Thoracic aorta (tissue), 2 donors: ENCODE measurements around the gene PEBP1. TPM values are rescaled to one million over a fixed set of nuclear protein-coding genes. Genes with fewer than 3 reads are reported as not detected.

ENCODE experiments used
- ATAC-seq: fragments of 150-250 bp; one replicate; pipeline ENCODE4 v1.8.0; 2017; ENCODE audit warnings: low read depth; ENCODE audit not compliant: insufficient number of reproducible peaks, low FRiP score
- DNase-seq: peaks from one replicate; pipeline ENCODE4 v3.0.0-alpha.2; 2020; ENCODE audit warnings: low spot score
- H3K27ac ChIP-seq, 2 donors: fragments of 200-600 bp; sonication (generic); 1 replicate in 1 of 2; 2 replicates in 1 of 2; pipeline ENCODE4 v1.5.1; 2016; ENCODE audit warnings: mild to moderate bottlenecking in 2 of 2, moderate library complexity in 2 of 2
- H3K27me3 ChIP-seq: fragments of 200-600 bp; sonication (generic); replicated peaks from 2 replicates; pipeline ENCODE4 v1.6.0; 2016; ENCODE audit warnings: mild to moderate bottlenecking; ENCODE audit not compliant: insufficient read depth
- H3K36me3 ChIP-seq: fragments of 200-600 bp; sonication (generic); one replicate; pipeline ENCODE4 v1.5.1; 2016
- H3K4me1 ChIP-seq, 2 donors: fragments of 200-600 bp; sonication (generic); 1 replicate in 1 of 2; 2 replicates in 1 of 2; pipeline versions ENCODE4 v1.5.1 to v1.6.0; 2016; ENCODE audit warnings: low read depth in 2 of 2, mild to moderate bottlenecking in 1 of 2; ENCODE audit not compliant: control insufficient read depth in 1 of 2
- H3K4me3 ChIP-seq: fragments of 200-600 bp; sonication (generic); 2 replicates; pipeline ENCODE4 v1.5.1; 2016; ENCODE audit warnings: mild to moderate bottlenecking
- H3K9me3 ChIP-seq: fragments of 200-600 bp; sonication (generic); 2 replicates; pipeline ENCODE4 v1.5.1; 2016
- total RNA-seq, 2 donors: library from RNA; depleted of rRNA; stranded (reverse); fragments of >200 nt; gene quantifications; one replicate each; pipeline versions ENCODE4 v1.1.0 to v1.2.3, GENCODE V29; 2016
- TF ChIP-seq, protein P1 (sequence below): fragments of 200-600 bp; sonication (generic); IDR thresholded peaks from one replicate; pipeline ENCODE4 v1.5.1; 2019; ENCODE audit warnings: antibody characterized with exemption

Gene PEBP1
- total RNA-seq, 2 donors from 2014 or later, result 248 to 385 TPM

GRCh38 chr12:118164798-118165486 lies 29.0 kb downstream of the PEBP1 start:
- TF ChIP-seq, protein P1, sequence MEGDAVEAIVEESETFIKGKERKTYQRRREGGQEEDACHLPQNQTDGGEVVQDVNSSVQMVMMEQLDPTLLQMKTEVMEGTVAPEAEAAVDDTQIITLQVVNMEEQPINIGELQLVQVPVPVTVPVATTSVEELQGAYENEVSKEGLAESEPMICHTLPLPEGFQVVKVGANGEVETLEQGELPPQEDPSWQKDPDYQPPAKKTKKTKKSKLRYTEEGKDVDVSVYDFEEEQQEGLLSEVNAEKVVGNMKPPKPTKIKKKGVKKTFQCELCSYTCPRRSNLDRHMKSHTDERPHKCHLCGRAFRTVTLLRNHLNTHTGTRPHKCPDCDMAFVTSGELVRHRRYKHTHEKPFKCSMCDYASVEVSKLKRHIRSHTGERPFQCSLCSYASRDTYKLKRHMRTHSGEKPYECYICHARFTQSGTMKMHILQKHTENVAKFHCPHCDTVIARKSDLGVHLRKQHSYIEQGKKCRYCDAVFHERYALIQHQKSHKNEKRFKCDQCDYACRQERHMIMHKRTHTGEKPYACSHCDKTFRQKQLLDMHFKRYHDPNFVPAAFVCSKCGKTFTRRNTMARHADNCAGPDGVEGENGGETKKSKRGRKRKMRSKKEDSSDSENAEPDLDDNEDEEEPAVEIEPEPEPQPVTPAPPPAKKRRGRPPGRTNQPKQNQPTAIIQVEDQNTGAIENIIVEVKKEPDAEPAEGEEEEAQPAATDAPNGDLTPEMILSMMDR, result no peak
- H3K4me1 ChIP-seq, result no peaks in the 10 kb centered on the region
- H3K9me3 ChIP-seq, result no peaks in the 10 kb centered on the region
- H3K4me3 ChIP-seq, result no peak overlapping the region
- no peaks in the 10 kb centered on the region for H3K27me3 ChIP-seq
- H3K27ac ChIP-seq, result no peak overlapping the region
- DNase-seq, result no peak
- peaks cover 12% of the 10 kb centered on the region for H3K36me3 ChIP-seq
- no peak for ATAC-seq

- Histone ChIP-seq H3K4me3 (no peak overlapping the region), H3K36me3 (peaks cover 6% of the 10 kb centered on the region), H3K27me3 (no peaks in the 10 kb centered on the region), H3K27ac (no peak overlapping the region), H3K9me3 (no peaks in the 10 kb centered on the region), H3K4me1 (no peaks in the 10 kb centered on the region)
- DNase-seq (no peak), ATAC-seq (no peak)
- TF ChIP-seq, protein P1, result no peak
These were observed 31.0 kb downstream of the PEBP1 start for GRCh38 chr12:118166946-118167345.

DNA sequence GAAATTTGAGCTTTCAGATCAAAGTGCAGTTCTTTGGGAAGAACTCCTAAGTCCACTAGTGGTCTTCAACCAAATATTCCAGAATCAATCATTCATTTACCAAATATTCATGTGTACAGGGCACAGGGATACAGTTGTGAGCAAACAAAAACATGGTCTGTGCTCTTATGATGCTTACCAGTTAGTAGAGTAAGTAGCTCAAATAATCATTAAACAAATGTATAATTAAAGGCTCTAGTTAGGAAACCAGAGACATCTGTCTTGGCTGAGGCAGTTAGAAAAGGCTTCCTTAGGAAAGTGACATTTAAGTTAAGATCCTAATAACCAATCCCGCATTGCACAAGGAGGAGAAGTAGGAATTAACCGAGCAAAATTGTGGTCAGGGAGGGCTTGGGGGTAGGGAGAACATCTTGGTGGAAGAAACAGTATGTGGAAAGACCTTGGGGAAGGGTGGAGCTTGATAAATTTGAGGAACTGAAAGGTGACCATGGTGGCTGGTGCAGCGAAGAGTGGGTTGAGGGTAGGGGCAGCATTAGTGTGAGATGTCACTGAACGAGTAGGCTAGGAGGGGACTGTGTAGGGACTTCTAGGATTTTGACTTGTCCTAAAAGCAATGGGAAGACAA lies 40.0 kb downstream of the PEBP1 start:
- TF ChIP-seq, protein P1, result no peak
- Histone ChIP-seq H3K4me3 (no peak overlapping the region), H3K36me3 (peaks cover 25% of the 10 kb centered on the region), H3K9me3 (no peaks in the 10 kb centered on the region), H3K27me3 (no peaks in the 10 kb centered on the region), H3K4me1 (no peaks in the 10 kb centered on the region), H3K27ac (no peak overlapping the region)
- ATAC-seq (no peak), DNase-seq (no peak)

GRCh38 chr12:118183155-118183554 lies 47.2 kb downstream of the PEBP1 start:
- Histone ChIP-seq H3K9me3 (no peaks in the 10 kb centered on the region), H3K27ac (no peak overlapping the region), H3K27me3 (no peaks in the 10 kb centered on the region), H3K4me1 (peaks cover 0 to 16% of the 10 kb centered on the region in 2 donors), H3K4me3 (no peak overlapping the region), H3K36me3 (peaks cover 11% of the 10 kb centered on the region)
- DNase-seq (no peak), ATAC-seq (no peak)
- TF ChIP-seq, protein P1, result no peak

GRCh38 chr12:118183711-118184110 lies 47.8 kb downstream of the PEBP1 start:
- Histone ChIP-seq H3K27me3 (no peaks in the 10 kb centered on the region), H3K36me3 (peaks cover 11% of the 10 kb centered on the region), H3K4me1 (peaks cover 0 to 19% of the 10 kb centered on the region in 2 donors), H3K27ac (no peak overlapping the region), H3K4me3 (no peak overlapping the region), H3K9me3 (no peaks in the 10 kb centered on the region)
- DNase-seq, result no peak
- TF ChIP-seq, protein P1, result no peak
- no peak for ATAC-seq
